H9 (cell line): ENCODE results near the gene MYH15. TPM values are rescaled to one million over a fixed set of nuclear protein-coding genes. Genes with fewer than 3 reads are reported as not detected.

ENCODE experiments used
- DNase-seq: peaks from one replicate; pipeline ENCODE4 v3.0.0-alpha.2; 2017
- H2AFZ ChIP-seq: one replicate; pipeline ENCODE4 v1.6.1; 2013; ENCODE audit warnings: mild to moderate bottlenecking, low read length, control low read depth, moderate library complexity
- H2AK5ac ChIP-seq: 2 replicates; pipeline ENCODE4 v1.6.1; 2013; ENCODE audit warnings: low read length, control low read depth, mixed read lengths; ENCODE audit not compliant: insufficient read length
- H2BK120ac ChIP-seq: one replicate; pipeline ENCODE4 v1.6.1; 2013; ENCODE audit warnings: low read depth, mild to moderate bottlenecking, low read length, control low read depth, inconsistent platforms; ENCODE audit not compliant: poor library complexity, severe bottlenecking
- H2BK12ac ChIP-seq: 2 replicates; pipeline ENCODE4 v1.6.1; 2013; ENCODE audit warnings: low read length, control low read depth, mixed read lengths, low read depth; ENCODE audit not compliant: insufficient read length
- H2BK15ac ChIP-seq: 2 replicates; pipeline ENCODE4 v1.6.1; 2013; ENCODE audit warnings: low read depth, low read length, control low read depth
- H2BK20ac ChIP-seq: one replicate; pipeline ENCODE4 v1.6.1; 2013; ENCODE audit warnings: low read depth, mild to moderate bottlenecking, low read length, control low read depth, inconsistent platforms; ENCODE audit not compliant: poor library complexity, severe bottlenecking
- H2BK5ac ChIP-seq: 2 replicates; pipeline ENCODE4 v1.6.1; 2013; ENCODE audit warnings: low read length, control low read depth, mixed read lengths; ENCODE audit not compliant: insufficient read length
- H3K14ac ChIP-seq: 2 replicates; pipeline ENCODE4 v1.6.1; 2013; ENCODE audit warnings: low read length, control low read depth; ENCODE audit not compliant: insufficient read depth
- H3K18ac ChIP-seq: 2 replicates; pipeline ENCODE4 v1.6.1; 2013; ENCODE audit warnings: low read depth, mild to moderate bottlenecking, mixed read lengths, low read length, control low read depth; ENCODE audit not compliant: insufficient read length
- H3K23ac ChIP-seq: 2 replicates; pipeline ENCODE4 v1.6.1; 2013; ENCODE audit warnings: low read length, control low read depth, mixed read lengths, low read depth; ENCODE audit not compliant: insufficient read length
- H3K23me2 ChIP-seq: 2 replicates; pipeline ENCODE4 v1.6.1; 2013; ENCODE audit warnings: low read depth, mild to moderate bottlenecking, mixed read lengths, low read length, control low read depth; ENCODE audit not compliant: insufficient read length, poor library complexity, severe bottlenecking
- H3K27ac ChIP-seq: 2 replicates; pipeline ENCODE4 v1.5.1; 2013; ENCODE audit warnings: low read length, control low read depth, mixed read lengths, low read depth; ENCODE audit not compliant: insufficient read length
- H3K27me3 ChIP-seq: 2 replicates; pipeline ENCODE4 v1.6.1; 2013; ENCODE audit warnings: low read length, control low read depth, inconsistent platforms; ENCODE audit not compliant: insufficient read depth
- H3K4ac ChIP-seq: 2 replicates; pipeline ENCODE4 v1.6.1; 2013; ENCODE audit warnings: low read depth, mild to moderate bottlenecking, control low read depth, inconsistent platforms, low read length, moderate library complexity
- H3K4me1 ChIP-seq: 2 replicates; pipeline ENCODE4 v1.6.1; 2013; ENCODE audit warnings: low read length, control low read depth, inconsistent platforms; ENCODE audit not compliant: insufficient read depth
- H3K4me2 ChIP-seq: 2 replicates; pipeline ENCODE4 v1.6.1; 2013; ENCODE audit warnings: low read length, control low read depth, mixed read lengths; ENCODE audit not compliant: insufficient read length, insufficient read depth
- H3K56ac ChIP-seq: 2 replicates; pipeline ENCODE4 v1.6.1; 2013; ENCODE audit warnings: low read depth, mild to moderate bottlenecking, mixed read lengths, low read length, control low read depth; ENCODE audit not compliant: insufficient read length
- H3K79me1 ChIP-seq: 2 replicates; pipeline ENCODE4 v1.6.1; 2013; ENCODE audit warnings: low read depth, mild to moderate bottlenecking, moderate library complexity, low read length, control low read depth, inconsistent platforms; ENCODE audit not compliant: insufficient read depth, poor library complexity, severe bottlenecking
- H3K79me2 ChIP-seq: 2 replicates; pipeline ENCODE4 v1.6.1; 2013; ENCODE audit warnings: low read length, control low read depth, inconsistent platforms; ENCODE audit not compliant: insufficient read depth
- H3K9ac ChIP-seq: 2 replicates; pipeline ENCODE4 v1.6.1; 2013; ENCODE audit warnings: low read length, control low read depth, mixed read lengths; ENCODE audit not compliant: insufficient read length; ENCODE audit errors: extremely low read depth
- H3K9me3 ChIP-seq: one replicate; pipeline ENCODE4 v1.6.1; 2013; ENCODE audit warnings: low read depth, low read length, inconsistent platforms; ENCODE audit not compliant: control insufficient read depth
- H3T11ph ChIP-seq: one replicate; pipeline ENCODE4 v1.6.1; 2013; ENCODE audit warnings: mild to moderate bottlenecking, low read length, control low read depth, inconsistent platforms
- H4K20me1 ChIP-seq: one replicate; pipeline ENCODE4 v1.6.1; 2013; ENCODE audit not compliant: control insufficient read depth, insufficient read length, insufficient read depth
- H4K5ac ChIP-seq: 2 replicates; pipeline ENCODE4 v1.6.1; 2013; ENCODE audit warnings: low read depth, mild to moderate bottlenecking, mixed read lengths, low read length, control low read depth; ENCODE audit not compliant: insufficient read length
- H4K8ac ChIP-seq: replicated peaks from 2 replicates; pipeline ENCODE4 v1.6.1; 2013; ENCODE audit warnings: low read length, control low read depth, mixed read lengths, low read depth; ENCODE audit not compliant: insufficient read length
- H4K91ac ChIP-seq: 2 replicates; pipeline ENCODE4 v1.6.1; 2013; ENCODE audit warnings: low read depth, mild to moderate bottlenecking, moderate library complexity, mixed read lengths, low read length, control low read depth; ENCODE audit not compliant: insufficient read length
- H3K27ac Mint-ChIP-seq, 3 experiments: 2 replicates in 2 of 3; 3 replicates in 1 of 3; pipeline ENCODE4 v1.8.0; 2020 to 2021; ENCODE audit warnings: mixed read lengths in 3 of 3, mild to moderate bottlenecking in 1 of 3, moderate library complexity in 1 of 3
- H3K27me3 Mint-ChIP-seq: 2 replicates; pipeline ENCODE4 v1.8.0; 2021; ENCODE audit warnings: low read depth, mild to moderate bottlenecking, moderate library complexity, mixed read lengths
- H3K36me3 Mint-ChIP-seq, 3 experiments: 2 replicates in 2 of 3; 3 replicates in 1 of 3; pipeline ENCODE4 v1.8.0; 2020 to 2021; ENCODE audit warnings: low read depth in 3 of 3, mixed read lengths in 3 of 3; ENCODE audit not compliant: insufficient read depth in 1 of 3
- H3K4me1 Mint-ChIP-seq, 2 experiments: 2 replicates each; pipeline ENCODE4 v1.8.0; 2020; ENCODE audit warnings: mixed read lengths in 2 of 2
- H3K4me3 Mint-ChIP-seq, 2 experiments: 2 replicates in 1 of 2; 3 replicates in 1 of 2; pipeline ENCODE4 v1.8.0; 2020 to 2021; ENCODE audit warnings: mild to moderate bottlenecking in 2 of 2, mixed read lengths in 2 of 2, moderate library complexity in 1 of 2
- H3K9me3 Mint-ChIP-seq, 2 experiments: 2 replicates in 1 of 2; 3 replicates in 1 of 2; pipeline ENCODE4 v1.8.0; 2020; ENCODE audit warnings: mild to moderate bottlenecking in 2 of 2, mixed read lengths in 2 of 2, moderate library complexity in 1 of 2
- WGBS: extraction: QIAGEN DNeasy Blood & Tissue Kit; methylation state at CpG from one replicate; pipeline ENCODE4 v1.1.7; 2013; ENCODE audit warnings: missing lambda C conversion rate, low lambda C conversion rate, mixed read lengths; ENCODE audit not compliant: insufficient read length; ENCODE audit errors: extremely low coverage; 5-methylcytosine and 5-hydroxymethylcytosine counted together
- total RNA-seq: library from RNA; stranded (reverse); gene quantifications from 2 replicates; pipeline ENCODE4 v1.2.1, GENCODE V29; 2021
- TF ChIP-seq, protein P1 (sequence below): fragments of 200-600 bp; sonication (generic); conservative IDR thresholded peaks from 3 replicates; pipeline ENCODE4 v1.8.0; 2021; ENCODE audit warnings: antibody characterized with exemption, mild to moderate bottlenecking

MYH15 gene
- total RNA-seq, 1 experiment from 2014 or later = 0.13 TPM

DNA sequence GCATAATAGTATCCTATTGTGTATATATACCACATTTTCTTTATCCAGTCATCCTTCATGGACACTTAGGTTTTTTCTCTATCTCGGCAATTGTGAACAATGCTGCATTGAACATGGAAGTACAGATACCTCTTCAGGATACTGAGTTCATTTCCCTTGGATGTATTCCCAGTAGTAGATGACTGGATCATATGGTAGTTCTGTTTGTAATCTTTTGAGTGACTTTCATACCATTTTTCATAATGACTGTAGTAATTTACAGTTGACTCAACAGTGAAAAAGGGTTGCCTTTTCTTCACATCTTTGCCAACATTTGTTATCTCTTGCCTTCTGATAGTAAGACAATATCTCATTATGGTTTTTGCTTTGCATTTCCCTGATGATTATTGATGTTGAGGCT, 21.8 kb downstream of the MYH15 start:
- Histone ChIP-seq H4K20me1 (no peaks in the 10 kb centered on the region), H3K56ac (no peak overlapping the region), H3K14ac (no peak overlapping the region), H2BK5ac (no peak overlapping the region), H3K79me2 (no peaks in the 10 kb centered on the region), H3K18ac (no peak overlapping the region), H3K23ac (no peak overlapping the region), H3K79me1 (no peaks in the 10 kb centered on the region), H2AK5ac (no peak overlapping the region), H3K9me3 (no peaks in the 10 kb centered on the region), H3K27ac (no peak overlapping the region), H4K8ac (no peak overlapping the region), H3K23me2 (no peaks in the 10 kb centered on the region), H4K5ac (no peak overlapping the region), H4K91ac (no peak overlapping the region), H3K4ac (no peak overlapping the region), H3K9ac (no peak overlapping the region), H3T11ph (no peak overlapping the region), H2BK12ac (no peak overlapping the region), H2AFZ (no peak overlapping the region), H2BK15ac (no peak overlapping the region), H2BK20ac (no peak overlapping the region), H2BK120ac (no peak overlapping the region), H3K4me2 (no peak overlapping the region), H3K27me3 (no peaks in the 10 kb centered on the region), H3K4me1 (no peaks in the 10 kb centered on the region; the same call in 1 of the 2 replicates)
- TF ChIP-seq, protein P1, sequence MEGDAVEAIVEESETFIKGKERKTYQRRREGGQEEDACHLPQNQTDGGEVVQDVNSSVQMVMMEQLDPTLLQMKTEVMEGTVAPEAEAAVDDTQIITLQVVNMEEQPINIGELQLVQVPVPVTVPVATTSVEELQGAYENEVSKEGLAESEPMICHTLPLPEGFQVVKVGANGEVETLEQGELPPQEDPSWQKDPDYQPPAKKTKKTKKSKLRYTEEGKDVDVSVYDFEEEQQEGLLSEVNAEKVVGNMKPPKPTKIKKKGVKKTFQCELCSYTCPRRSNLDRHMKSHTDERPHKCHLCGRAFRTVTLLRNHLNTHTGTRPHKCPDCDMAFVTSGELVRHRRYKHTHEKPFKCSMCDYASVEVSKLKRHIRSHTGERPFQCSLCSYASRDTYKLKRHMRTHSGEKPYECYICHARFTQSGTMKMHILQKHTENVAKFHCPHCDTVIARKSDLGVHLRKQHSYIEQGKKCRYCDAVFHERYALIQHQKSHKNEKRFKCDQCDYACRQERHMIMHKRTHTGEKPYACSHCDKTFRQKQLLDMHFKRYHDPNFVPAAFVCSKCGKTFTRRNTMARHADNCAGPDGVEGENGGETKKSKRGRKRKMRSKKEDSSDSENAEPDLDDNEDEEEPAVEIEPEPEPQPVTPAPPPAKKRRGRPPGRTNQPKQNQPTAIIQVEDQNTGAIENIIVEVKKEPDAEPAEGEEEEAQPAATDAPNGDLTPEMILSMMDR = no peak
- H3K4me3 Mint-ChIP-seq = no peak overlapping the region
- H3K9me3 Mint-ChIP-seq = no peaks in the 10 kb centered on the region; a peak in 1 of 5 replicates
- no peak for DNase-seq
- H3K4me1 Mint-ChIP-seq = peaks cover 20 to 31% of the 10 kb centered on the region in 2 experiments
- no peaks in the 10 kb centered on the region for H3K36me3 Mint-ChIP-seq
- no peaks in the 10 kb centered on the region for H3K27me3 Mint-ChIP-seq
- no CpG with 5 or more reads among the region's 1 CpG for WGBS
- H3K27ac Mint-ChIP-seq = no peak overlapping the region
